Tibial artery (tissue), 4 donors: Measurements from ENCODE around the gene ANP32A.

ENCODE experiments used
- DNase-seq, 2 donors: peaks; one replicate each; pipeline ENCODE4 v3.0.0-alpha.2; 2019
- H3K27ac ChIP-seq, 2 donors: fragments of 200-600 bp; sonication (generic) in 1 of 2; 1 replicate in 1 of 2; 2 replicates in 1 of 2; pipeline ENCODE4 v1.5.1; 2018 to 2019; ENCODE audit warnings: mild to moderate bottlenecking in 1 of 2
- H3K27me3 ChIP-seq, 2 donors: fragments of 200-600 bp; sonication (generic) in 1 of 2; one replicate each; pipeline versions ENCODE4 v1.5.1 to v1.6.0; 2016 to 2019
- H3K36me3 ChIP-seq, 3 donors: fragments of 200-600 bp; sonication (generic) in 2 of 3; one replicate each; pipeline ENCODE4 v1.5.1; 2016 to 2019; ENCODE audit warnings: mild to moderate bottlenecking in 2 of 3
- H3K4me1 ChIP-seq, 4 donors: fragments of 200-600 bp; sonication (generic) in 2 of 4; 1 replicate in 3 of 4; 2 replicates in 1 of 4; pipeline ENCODE4 v1.5.1; 2016 to 2019
- H3K4me3 ChIP-seq, 2 donors: fragments of 200-600 bp; sonication (generic) in 1 of 2; 1 replicate in 1 of 2; 2 replicates in 1 of 2; pipeline ENCODE4 v1.5.1; 2018 to 2019; ENCODE audit warnings: mild to moderate bottlenecking in 2 of 2
- H3K9me3 ChIP-seq, 3 donors: fragments of 200-600 bp; sonication (generic) in 1 of 3; one replicate each; pipeline ENCODE4 v1.5.1; 2016 to 2019
- intact Hi-C: fragments of 100-400 bp; cut with DNase I; formaldehyde crosslinking; loops from one replicate; pipeline ENCODE4 v1.15.0; 2023; ENCODE audit warnings: low total_unique reads
- TF ChIP-seq, protein P1 (sequence below), 2 experiments: fragments of 200-600 bp in 1 of 2; fragments of 450-650 bp in 1 of 2; IDR thresholded peaks; one replicate each; pipeline ENCODE4 v1.5.1; 2017 to 2019; ENCODE audit warnings: antibody characterized with exemption in 2 of 2, mild to moderate bottlenecking in 1 of 2, moderate library complexity in 1 of 2

The ANP32A gene

GRCh38 chr15:68797599-68798345 is 22.9 kb downstream of the ANP32A start:
- TF ChIP-seq, protein P1, sequence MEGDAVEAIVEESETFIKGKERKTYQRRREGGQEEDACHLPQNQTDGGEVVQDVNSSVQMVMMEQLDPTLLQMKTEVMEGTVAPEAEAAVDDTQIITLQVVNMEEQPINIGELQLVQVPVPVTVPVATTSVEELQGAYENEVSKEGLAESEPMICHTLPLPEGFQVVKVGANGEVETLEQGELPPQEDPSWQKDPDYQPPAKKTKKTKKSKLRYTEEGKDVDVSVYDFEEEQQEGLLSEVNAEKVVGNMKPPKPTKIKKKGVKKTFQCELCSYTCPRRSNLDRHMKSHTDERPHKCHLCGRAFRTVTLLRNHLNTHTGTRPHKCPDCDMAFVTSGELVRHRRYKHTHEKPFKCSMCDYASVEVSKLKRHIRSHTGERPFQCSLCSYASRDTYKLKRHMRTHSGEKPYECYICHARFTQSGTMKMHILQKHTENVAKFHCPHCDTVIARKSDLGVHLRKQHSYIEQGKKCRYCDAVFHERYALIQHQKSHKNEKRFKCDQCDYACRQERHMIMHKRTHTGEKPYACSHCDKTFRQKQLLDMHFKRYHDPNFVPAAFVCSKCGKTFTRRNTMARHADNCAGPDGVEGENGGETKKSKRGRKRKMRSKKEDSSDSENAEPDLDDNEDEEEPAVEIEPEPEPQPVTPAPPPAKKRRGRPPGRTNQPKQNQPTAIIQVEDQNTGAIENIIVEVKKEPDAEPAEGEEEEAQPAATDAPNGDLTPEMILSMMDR (IDR thresholded peaks at IDR 0.05), result no peak
- intact Hi-C loops, result no loop called here
- DNase-seq, result no peak
- no peaks in the 10 kb centered on the region for H3K27me3 ChIP-seq
- no peaks in the 10 kb centered on the region for H3K9me3 ChIP-seq
- peaks cover 0 to 68% (median 33%) of the 10 kb centered on the region in 4 donors for H3K4me1 ChIP-seq
- no peaks in the 10 kb centered on the region for H3K36me3 ChIP-seq
- no peak overlapping the region for H3K27ac ChIP-seq
- no peak overlapping the region for H3K4me3 ChIP-seq

DNA sequence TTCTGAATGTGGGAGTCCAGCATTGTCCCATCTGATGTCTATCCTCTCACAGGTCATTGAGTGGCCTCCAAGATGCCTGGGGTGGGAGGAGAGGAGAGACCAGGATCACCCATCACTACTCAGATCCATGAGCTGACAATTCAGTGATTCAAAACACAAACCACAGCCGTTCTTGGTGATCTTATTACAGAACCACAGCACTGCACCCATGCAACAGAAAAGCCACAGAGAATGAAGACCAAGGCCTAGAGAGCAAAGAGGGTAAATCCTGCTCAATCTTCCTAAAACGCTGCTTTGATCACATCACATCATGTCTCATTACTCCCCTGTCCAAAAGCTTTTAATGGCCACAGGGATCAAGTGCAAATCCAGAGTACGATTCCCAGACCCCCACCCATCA is 23.5 kb downstream of the ANP32A start:
- Histone ChIP-seq H3K9me3 (no peaks in the 10 kb centered on the region), H3K4me1 (peaks cover 0 to 70% (median 36%) of the 10 kb centered on the region in 4 donors), H3K27ac (no peak overlapping the region), H3K36me3 (no peaks in the 10 kb centered on the region), H3K4me3 (no peak overlapping the region), H3K27me3 (no peaks in the 10 kb centered on the region)
- intact Hi-C loops, result no loop called here
- DNase-seq, result no peak
- TF ChIP-seq, protein P1 (IDR thresholded peaks at IDR 0.05), result no peak

- Histone ChIP-seq H3K4me1 (peaks cover 0 to 66% (median 40%) of the 10 kb centered on the region in 4 donors), H3K27ac (no peak overlapping the region), H3K4me3 (no peak overlapping the region), H3K27me3 (no peaks in the 10 kb centered on the region), H3K9me3 (no peaks in the 10 kb centered on the region), H3K36me3 (no peaks in the 10 kb centered on the region)
- intact Hi-C loops, result no loop called here
- TF ChIP-seq, protein P1 (IDR thresholded peaks at IDR 0.05), result no peak
- no peak for DNase-seq
Measured at GRCh38 chr15:68796576-68796975, 24.1 kb downstream of the ANP32A start.

GRCh38 chr15:68795298-68795848 is 25.3 kb downstream of the ANP32A start:
- Histone ChIP-seq H3K4me1 (peaks cover 0 to 76% (median 43%) of the 10 kb centered on the region in 4 donors), H3K27me3 (no peaks in the 10 kb centered on the region), H3K36me3 (no peaks in the 10 kb centered on the region), H3K9me3 (no peaks in the 10 kb centered on the region), H3K27ac (peak overlapping the region; percentile 63 to 70), H3K4me3 (peak overlapping the region; percentile 10 to 16)
- TF ChIP-seq, protein P1 (IDR thresholded peaks at IDR 0.05), result no peak
- DNase-seq, result peak; percentile 95 to 96
- intact Hi-C loops, result no loop called here

GRCh38 chr15:68794863-68795262 is 25.8 kb downstream of the ANP32A start:
- intact Hi-C loops, result no loop called here
- no peaks in the 10 kb centered on the region for H3K9me3 ChIP-seq
- peaks cover 0 to 81% (median 48%) of the 10 kb centered on the region in 4 donors for H3K4me1 ChIP-seq
- no peak for DNase-seq
- no peaks in the 10 kb centered on the region for H3K27me3 ChIP-seq
- H3K27ac ChIP-seq, result peak overlapping the region; percentile 63 to 70
- peak overlapping the region; percentile 10 to 16 for H3K4me3 ChIP-seq
- H3K36me3 ChIP-seq, result no peaks in the 10 kb centered on the region
- TF ChIP-seq, protein P1 (IDR thresholded peaks at IDR 0.05), result peak in 1 of 2 experiments; percentile 18
